BLaER1 treated with 17β-estradiol and CSF1 and Interleukin-3, amounts not matched to agents 10 nM and 100 nM (cell line): ENCODE measurements around the gene MRPL42.

Experiments used
- H3K27ac ChIP-seq, 11 experiments: shearing (Covaris generic); formaldehyde crosslinking; 2 replicates each; pipeline ENCODE4 v1.8.1; 2022
- H3K27me3 ChIP-seq, 11 experiments: shearing (Covaris generic); formaldehyde crosslinking; 2 replicates each; pipeline ENCODE4 v1.8.1; 2022
- H3K36me3 ChIP-seq, 11 experiments: shearing (Covaris generic); formaldehyde crosslinking; 2 replicates each; pipeline ENCODE4 v1.8.1; 2022
- H3K4me1 ChIP-seq, 10 experiments: shearing (Covaris generic); formaldehyde crosslinking; 2 replicates each; pipeline ENCODE4 v1.8.1; 2022
- H3K4me2 ChIP-seq, 11 experiments: shearing (Covaris generic); formaldehyde crosslinking; 2 replicates each; pipeline ENCODE4 v1.8.1; 2022
- H3K4me3 ChIP-seq, 10 experiments: shearing (Covaris generic); formaldehyde crosslinking; 2 replicates each; pipeline ENCODE4 v1.8.1; 2022
- H3K9ac ChIP-seq, 11 experiments: shearing (Covaris generic); formaldehyde crosslinking; 2 replicates each; pipeline ENCODE4 v1.8.1; 2022
- H3K9me3 ChIP-seq, 11 experiments: shearing (Covaris generic); formaldehyde crosslinking; replicated peaks in 1 of 11; 2 replicates each; pipeline ENCODE4 v1.8.1; 2022
- H4K20me1 ChIP-seq, 11 experiments: shearing (Covaris generic); formaldehyde crosslinking; 2 replicates each; pipeline ENCODE4 v1.8.1; 2022
- Cebpa-rat ChIP-seq, 11 experiments: shearing (Covaris generic); IDR thresholded peaks; 2 replicates each; pipeline ENCODE4 v1.8.1; 2022

MRPL42 gene

DNA sequence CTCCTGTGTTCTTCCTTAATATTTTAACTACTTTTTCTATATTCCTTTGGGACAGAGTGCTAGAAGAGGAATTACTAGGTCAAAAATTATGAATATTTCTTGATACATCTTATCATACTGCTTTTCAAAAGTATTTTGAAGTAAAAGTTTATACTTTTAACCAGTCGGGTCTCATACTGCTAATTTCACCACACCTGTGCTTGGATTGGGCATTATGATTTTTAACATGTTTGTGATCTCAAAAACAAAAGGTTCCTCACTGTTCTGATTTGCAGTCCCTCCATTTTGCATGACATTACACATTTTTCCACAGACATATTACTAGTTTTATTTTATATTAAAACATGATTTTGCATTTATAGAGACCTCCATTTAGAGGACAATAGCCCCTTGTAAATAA, 32.9 kb downstream of the MRPL42 start:
- Histone ChIP-seq H3K4me3 (no peak overlapping the region), H3K27ac (no peak overlapping the region), H3K9me3 (no peaks in the 10 kb centered on the region), H3K4me1 (no peaks in the 10 kb centered on the region), H3K9ac (no peak overlapping the region), H3K4me2 (no peak overlapping the region), H4K20me1 (peaks cover 0 to 13% (median 0%) of the 10 kb centered on the region in 11 experiments; a peak in 7 of 22 replicates), H3K27me3 (no peaks in the 10 kb centered on the region), H3K36me3 (peaks cover 24 to 70% (median 57%) of the 10 kb centered on the region in 11 experiments)
- TF ChIP-seq Cebpa-rat (IDR thresholded peaks at IDR 0.05): no peak

DNA sequence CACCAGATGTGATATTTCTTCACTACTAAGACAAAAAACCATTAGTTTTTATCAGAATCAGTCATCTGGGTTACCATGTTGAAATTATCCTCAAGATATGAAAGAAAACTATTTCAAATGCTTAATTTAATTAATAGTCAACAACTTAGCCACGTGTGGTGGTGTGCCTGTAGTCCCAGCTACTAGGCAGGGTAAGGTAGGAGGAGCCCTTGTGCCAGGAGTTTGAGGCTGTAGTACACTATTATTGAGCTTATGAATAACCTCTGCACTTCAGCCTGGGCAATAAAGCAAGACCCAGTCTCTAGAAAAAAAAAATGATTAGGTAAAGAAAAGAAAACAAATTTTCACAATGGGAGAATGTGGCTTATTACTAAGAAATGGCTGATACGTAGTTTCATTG, 33.4 kb downstream of the MRPL42 start:
- H3K4me2 ChIP-seq: no peak overlapping the region
- peaks cover 0 to 13% (median 0%) of the 10 kb centered on the region in 11 experiments; a peak in 6 of 22 replicates for H4K20me1 ChIP-seq
- H3K36me3 ChIP-seq: peaks cover 19 to 70% (median 54%) of the 10 kb centered on the region in 11 experiments; a peak in 21 of 22 replicates
- H3K27ac ChIP-seq: no peak overlapping the region
- no peak overlapping the region for H3K4me3 ChIP-seq
- H3K9ac ChIP-seq: no peak overlapping the region
- no peaks in the 10 kb centered on the region for H3K27me3 ChIP-seq
- no peaks in the 10 kb centered on the region for H3K9me3 ChIP-seq
- H3K4me1 ChIP-seq: no peaks in the 10 kb centered on the region
- no peak for TF ChIP-seq Cebpa-rat (IDR thresholded peaks at IDR 0.05)

DNA sequence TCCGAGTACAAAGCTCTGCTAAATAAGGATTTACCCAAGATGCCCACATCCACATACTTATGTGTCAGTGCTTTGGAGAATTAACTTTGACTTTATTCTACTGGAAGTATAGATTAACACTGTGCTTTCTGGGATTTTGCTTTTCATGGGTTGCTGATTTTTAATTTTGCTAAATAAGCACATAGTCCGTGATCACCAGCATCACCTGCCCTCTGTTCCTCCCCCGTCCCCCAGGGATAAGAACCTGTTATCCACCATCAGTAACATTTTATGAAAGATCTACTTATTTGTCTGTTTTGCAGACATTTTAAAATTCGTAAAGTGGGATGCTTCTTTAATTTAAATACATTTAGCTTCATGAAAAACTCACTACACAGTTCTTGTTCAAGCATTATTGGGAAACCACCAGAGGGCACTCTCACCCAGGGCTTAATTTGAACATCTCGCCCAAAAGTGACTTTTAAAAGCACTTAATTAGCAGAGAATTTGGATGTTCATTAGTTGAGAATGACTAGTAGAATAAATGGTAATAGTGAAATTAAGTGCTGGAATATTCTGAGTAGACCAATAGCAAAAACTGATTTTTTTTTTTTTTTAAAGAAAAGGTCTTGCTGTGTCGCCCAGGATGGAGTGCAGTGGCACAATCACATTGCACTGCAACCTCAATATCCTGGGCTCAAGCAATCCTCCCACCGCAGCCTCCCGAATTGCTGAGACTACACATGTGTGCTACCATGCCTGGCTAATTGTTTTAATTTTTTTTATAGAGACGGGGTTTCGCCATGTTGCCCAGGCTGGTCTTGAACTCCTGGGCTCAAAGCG, 35.7 kb downstream of the MRPL42 start:
- no peaks in the 10 kb centered on the region for H3K4me1 ChIP-seq
- no peak overlapping the region for H3K27ac ChIP-seq
- no peaks in the 10 kb centered on the region for H3K9me3 ChIP-seq
- H3K27me3 ChIP-seq: no peaks in the 10 kb centered on the region
- H3K9ac ChIP-seq: no peak overlapping the region
- H3K36me3 ChIP-seq: peaks cover 16 to 71% (median 42%) of the 10 kb centered on the region in 11 experiments; a peak in 21 of 22 replicates
- no peak for TF ChIP-seq Cebpa-rat (IDR thresholded peaks at IDR 0.05)
- H3K4me3 ChIP-seq: no peak overlapping the region
- H4K20me1 ChIP-seq: peaks cover 0 to 13% (median 0%) of the 10 kb centered on the region in 11 experiments; a peak in 6 of 22 replicates
- no peak overlapping the region for H3K4me2 ChIP-seq

DNA sequence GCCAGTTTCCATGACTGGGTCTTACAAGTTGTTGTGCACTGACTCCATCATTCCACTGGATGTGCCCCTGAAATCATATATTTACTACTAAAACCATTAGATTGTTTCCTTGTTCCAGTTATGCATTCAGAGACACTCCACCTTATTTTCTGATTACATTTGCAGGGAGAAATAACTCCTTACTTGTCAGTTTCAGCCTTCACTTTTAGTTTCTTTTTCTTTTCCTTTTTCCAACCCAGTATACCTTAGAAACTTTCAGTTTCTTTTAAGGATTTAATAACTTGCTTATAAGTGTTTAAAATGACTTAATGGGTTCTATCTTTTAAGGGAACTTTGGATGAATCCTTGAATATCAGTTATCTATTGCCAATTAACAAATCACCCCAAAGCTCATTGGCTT, 39.9 kb downstream of the MRPL42 start:
- no peak overlapping the region for H3K4me3 ChIP-seq
- H3K9ac ChIP-seq: no peak overlapping the region
- no peak overlapping the region for H3K4me2 ChIP-seq
- TF ChIP-seq Cebpa-rat (IDR thresholded peaks at IDR 0.05): no peak
- no peaks in the 10 kb centered on the region for H3K27me3 ChIP-seq
- H4K20me1 ChIP-seq: peaks cover 0 to 13% (median 0%) of the 10 kb centered on the region in 11 experiments; a peak in 6 of 22 replicates
- H3K36me3 ChIP-seq: peaks cover 18 to 45% (median 29%) of the 10 kb centered on the region in 11 experiments; a peak in 20 of 22 replicates
- no peaks in the 10 kb centered on the region for H3K4me1 ChIP-seq
- no peak overlapping the region for H3K27ac ChIP-seq
- no peaks in the 10 kb centered on the region for H3K9me3 ChIP-seq

DNA sequence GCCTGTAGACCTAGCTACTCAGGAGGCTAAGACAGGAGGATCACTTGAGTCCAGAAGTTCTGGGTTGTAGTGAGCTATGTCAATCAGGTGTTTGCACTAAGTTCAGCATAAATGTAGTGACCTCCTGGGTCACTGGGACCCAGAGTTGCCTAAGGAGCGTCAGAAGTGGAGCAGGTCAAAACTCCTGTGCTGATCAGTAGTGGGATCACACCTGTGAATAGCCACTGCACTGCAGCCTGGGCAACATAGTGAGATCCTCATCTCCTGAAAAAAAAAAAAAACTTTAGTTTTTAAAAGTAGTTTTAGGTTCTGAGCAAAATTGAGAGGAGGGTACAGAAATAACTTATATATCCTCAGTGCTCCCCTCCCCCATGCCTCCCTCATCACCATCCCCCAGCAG, 42.2 kb downstream of the MRPL42 start:
- no peak overlapping the region for H3K4me2 ChIP-seq
- no peak overlapping the region for H3K9ac ChIP-seq
- TF ChIP-seq Cebpa-rat (IDR thresholded peaks at IDR 0.05): no peak
- H3K4me3 ChIP-seq: no peak overlapping the region
- H3K4me1 ChIP-seq: no peaks in the 10 kb centered on the region
- no peak overlapping the region for H3K27ac ChIP-seq
- H4K20me1 ChIP-seq: no peaks in the 10 kb centered on the region
- H3K36me3 ChIP-seq: peaks cover 7 to 31% (median 14%) of the 10 kb centered on the region in 11 experiments; a peak in 17 of 22 replicates
- H3K27me3 ChIP-seq: no peaks in the 10 kb centered on the region
- H3K9me3 ChIP-seq: no peaks in the 10 kb centered on the region

DNA sequence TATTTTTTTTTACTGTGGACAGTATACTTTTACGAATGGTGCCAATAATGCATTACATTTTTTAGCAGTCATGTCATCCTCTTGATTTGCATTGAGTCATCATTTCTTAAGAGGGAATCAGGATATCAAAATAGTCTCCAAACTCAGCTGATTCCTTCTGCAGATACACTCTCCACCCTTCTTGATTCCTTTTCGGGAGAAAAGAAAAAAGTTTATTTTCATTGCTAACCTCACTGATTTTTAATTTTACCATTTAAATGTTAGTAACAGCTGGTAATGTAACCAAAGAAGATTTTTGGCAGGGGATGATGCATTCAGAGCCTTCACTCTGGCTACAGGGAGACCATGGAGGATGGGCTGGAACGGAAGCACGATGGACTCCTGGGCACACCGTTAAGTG, 47.5 kb downstream of the MRPL42 start:
- no peak overlapping the region for H3K4me2 ChIP-seq
- TF ChIP-seq Cebpa-rat (IDR thresholded peaks at IDR 0.05): no peak
- peaks cover 0 to 7% (median 0%) of the 10 kb centered on the region in 11 experiments; a peak in 2 of 22 replicates for H3K36me3 ChIP-seq
- H3K27ac ChIP-seq: no peak overlapping the region
- no peak overlapping the region for H3K4me3 ChIP-seq
- H3K4me1 ChIP-seq: no peaks in the 10 kb centered on the region
- no peak overlapping the region for H3K9ac ChIP-seq
- no peaks in the 10 kb centered on the region for H3K27me3 ChIP-seq
- H4K20me1 ChIP-seq: no peaks in the 10 kb centered on the region
- no peaks in the 10 kb centered on the region for H3K9me3 ChIP-seq

DNA sequence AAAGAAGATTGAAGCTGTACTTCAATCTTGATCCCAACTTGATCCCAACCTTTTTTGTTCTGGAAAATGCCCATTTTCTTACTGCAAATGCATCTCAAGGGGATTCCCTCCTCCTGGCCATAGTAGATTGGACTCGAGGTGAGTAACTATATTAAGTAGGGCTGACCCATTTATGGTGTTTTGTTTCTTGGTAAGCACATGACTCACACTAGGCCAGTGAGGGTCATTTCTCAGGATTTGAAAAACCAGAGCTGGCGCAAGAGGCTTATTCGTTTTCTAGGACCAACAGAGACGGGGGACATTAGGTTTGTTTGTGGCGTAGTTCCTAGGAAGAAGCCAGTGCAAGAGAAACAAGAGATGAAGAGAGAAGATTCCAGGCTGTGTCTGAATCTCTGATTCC, 51.4 kb downstream of the MRPL42 start:
- H3K4me3 ChIP-seq: no peak overlapping the region
- H3K27ac ChIP-seq: no peak overlapping the region
- no peak for TF ChIP-seq Cebpa-rat (IDR thresholded peaks at IDR 0.05)

DNA sequence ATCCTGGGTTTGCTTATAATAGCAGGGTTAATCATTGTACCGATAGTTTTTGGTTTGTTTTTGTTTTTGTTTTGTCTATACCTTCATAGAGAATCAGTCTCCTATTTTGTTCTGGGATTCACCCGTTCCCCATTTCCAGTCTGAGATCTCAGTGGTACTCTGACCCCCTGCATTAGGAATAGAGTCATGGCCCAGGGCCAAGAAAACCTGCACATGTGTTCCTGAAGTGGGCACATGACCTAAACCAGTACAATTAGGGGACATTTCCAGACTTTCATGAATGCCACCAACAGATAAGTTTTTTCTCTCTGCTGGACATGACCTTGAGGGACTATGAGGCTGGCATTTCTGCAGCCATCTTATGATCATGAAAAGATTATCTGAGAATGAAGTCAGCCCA, 52.5 kb downstream of the MRPL42 start:
- Histone ChIP-seq H4K20me1 (no peaks in the 10 kb centered on the region), H3K27ac (no peak overlapping the region), H3K4me2 (no peak overlapping the region), H3K4me3 (no peak overlapping the region), H3K36me3 (0 out of 22 replicates have a peak, but pooled peaks cover 0 to 6% (median 0%) of the 10 kb centered on the region in 11 experiments), H3K9me3 (no peaks in the 10 kb centered on the region), H3K9ac (no peak overlapping the region), H3K27me3 (no peaks in the 10 kb centered on the region), H3K4me1 (no peaks in the 10 kb centered on the region)
- TF ChIP-seq Cebpa-rat (IDR thresholded peaks at IDR 0.05): no peak

More for the DNA sequence above, 51.4 kb downstream of the MRPL42 start:
- no peak overlapping the region for H3K4me2 ChIP-seq
- H4K20me1 ChIP-seq: no peaks in the 10 kb centered on the region
- no peak overlapping the region for H3K9ac ChIP-seq
- H3K4me1 ChIP-seq: no peaks in the 10 kb centered on the region
- 0 out of 22 replicates have a peak, but pooled peaks cover 0 to 7% (median 0%) of the 10 kb centered on the region in 11 experiments for H3K36me3 ChIP-seq
- H3K9me3 ChIP-seq: no peaks in the 10 kb centered on the region
- no peaks in the 10 kb centered on the region for H3K27me3 ChIP-seq

DNA sequence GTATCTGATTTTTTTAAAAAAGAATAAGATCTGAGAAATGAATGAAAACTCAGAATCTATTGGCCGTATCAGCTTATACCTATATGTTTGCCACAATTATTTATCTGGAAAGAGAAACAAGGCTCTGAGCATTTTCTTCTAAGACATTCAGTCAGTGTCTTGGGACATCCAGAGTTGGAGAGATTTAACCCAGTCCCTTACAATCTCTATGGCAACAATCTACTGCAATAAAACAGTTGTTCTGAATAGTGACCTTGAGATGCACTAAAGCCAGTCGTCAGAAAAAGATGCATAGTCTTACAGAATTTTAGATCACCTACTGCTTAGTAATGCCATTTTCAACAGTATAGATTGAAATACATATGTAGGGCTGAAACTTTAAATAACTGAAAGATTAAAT, 53.1 kb downstream of the MRPL42 start:
- Histone ChIP-seq H3K4me1 (no peaks in the 10 kb centered on the region), H3K4me3 (no peak overlapping the region), H3K27me3 (no peaks in the 10 kb centered on the region), H3K36me3 (0 out of 22 replicates have a peak, but pooled peaks cover 0 to under 1% (median 0%) of the 10 kb centered on the region in 11 experiments), H4K20me1 (no peaks in the 10 kb centered on the region), H3K4me2 (no peak overlapping the region), H3K9me3 (no peaks in the 10 kb centered on the region), H3K9ac (no peak overlapping the region), H3K27ac (no peak overlapping the region)
- no peak for TF ChIP-seq Cebpa-rat (IDR thresholded peaks at IDR 0.05)
